ENCODE results near the gene PLXDC1.

The PLXDC1 gene

GRCh38 chr17:39107155-39107554 lies 44.3 kb downstream of the PLXDC1 start:
- H3K4me3 ChIP-seq (ENCODE audit: low read depth, low read length): no peak overlapping the region
- DNase-seq (ENCODE audit: low read depth): no peak

GRCh38 chr17:39105705-39106104 lies 45.7 kb downstream of the PLXDC1 start:
- H3K4me3 ChIP-seq (ENCODE audit: low read depth, low read length): no peak overlapping the region
- DNase-seq (ENCODE audit: low read depth): no peak

- DNase-seq (ENCODE audit: low read depth): no peak
Observed at GRCh38 chr17:39104657-39105056, 46.8 kb downstream of the PLXDC1 start.

GRCh38 chr17:39104046-39104445 lies 47.4 kb downstream of the PLXDC1 start:
- no peak overlapping the region for H3K4me3 ChIP-seq (ENCODE audit: low read depth, low read length)
- no peak for DNase-seq (ENCODE audit: low read depth)

More at GRCh38 chr17:39104657-39105056, 46.8 kb downstream of the PLXDC1 start:
- no peak overlapping the region for H3K4me3 ChIP-seq (ENCODE audit: low read depth, low read length)

GRCh38 chr17:39101091-39101490 lies 50.3 kb downstream of the PLXDC1 start:
- no peak overlapping the region for H3K4me3 ChIP-seq (ENCODE audit: low read depth, low read length)
- no peak for DNase-seq (ENCODE audit: low read depth)

- H3K4me3 ChIP-seq (ENCODE audit: low read depth, low read length): no peak overlapping the region
- no peak for DNase-seq (ENCODE audit: low read depth)
Observed at GRCh38 chr17:39100530-39100929, 50.9 kb downstream of the PLXDC1 start.

- H3K4me3 ChIP-seq (ENCODE audit: low read depth, low read length): no peak overlapping the region
- DNase-seq (ENCODE audit: low read depth): peak; percentile 23
Observed at GRCh38 chr17:39099663-39100286, 51.7 kb downstream of the PLXDC1 start.

- no peak for DNase-seq (ENCODE audit: low read depth)
- H3K4me3 ChIP-seq (ENCODE audit: low read depth, low read length): no peak overlapping the region
Observed at GRCh38 chr17:39098588-39098987, 52.8 kb downstream of the PLXDC1 start.

- H3K4me3 ChIP-seq (ENCODE audit: low read depth, low read length): no peak overlapping the region
- DNase-seq (ENCODE audit: low read depth): no peak
Observed at GRCh38 chr17:39097537-39097936, 53.9 kb downstream of the PLXDC1 start.

GRCh38 chr17:39097150-39097519 lies 54.3 kb downstream of the PLXDC1 start:
- DNase-seq (ENCODE audit: low read depth): no peak
- H3K4me3 ChIP-seq (ENCODE audit: low read depth, low read length): no peak overlapping the region

GRCh38 chr17:39096508-39097149 lies 54.8 kb downstream of the PLXDC1 start:
- no peak for DNase-seq (ENCODE audit: low read depth)
- no peak overlapping the region for H3K4me3 ChIP-seq (ENCODE audit: low read depth, low read length)

GRCh38 chr17:39095309-39095686 lies 56.1 kb downstream of the PLXDC1 start:
- no peak for DNase-seq (ENCODE audit: low read depth)
- no peak overlapping the region for H3K4me3 ChIP-seq (ENCODE audit: low read depth, low read length)

GRCh38 chr17:39094607-39095308 lies 56.7 kb downstream of the PLXDC1 start:
- DNase-seq (ENCODE audit: low read depth): no peak

GRCh38 chr17:39092692-39093230 lies 58.7 kb downstream of the PLXDC1 start:
- H3K4me3 ChIP-seq (ENCODE audit: low read depth, low read length): no peak overlapping the region
- DNase-seq (ENCODE audit: low read depth): no peak

More at GRCh38 chr17:39094607-39095308, 56.7 kb downstream of the PLXDC1 start:
- no peak overlapping the region for H3K4me3 ChIP-seq (ENCODE audit: low read depth, low read length)

GRCh38 chr17:39090908-39091665 lies 60.4 kb downstream of the PLXDC1 start:
- DNase-seq (ENCODE audit: low read depth): no peak
- no peak overlapping the region for H3K4me3 ChIP-seq (ENCODE audit: low read depth, low read length)

GRCh38 chr17:39090400-39090799 lies 61.0 kb downstream of the PLXDC1 start:
- DNase-seq (ENCODE audit: low read depth): no peak
- no peak overlapping the region for H3K4me3 ChIP-seq (ENCODE audit: low read depth, low read length)

- DNase-seq (ENCODE audit: low read depth): no peak
- no peak overlapping the region for H3K4me3 ChIP-seq (ENCODE audit: low read depth, low read length)
Observed at GRCh38 chr17:39084558-39084957, 66.9 kb downstream of the PLXDC1 start.

- no peak for DNase-seq (ENCODE audit: low read depth)
- H3K4me3 ChIP-seq (ENCODE audit: low read depth, low read length): no peak overlapping the region
Observed at GRCh38 chr17:39083270-39083669, 68.2 kb downstream of the PLXDC1 start.

GRCh38 chr17:39082482-39082881 lies 69.0 kb downstream of the PLXDC1 start:
- no peak overlapping the region for H3K4me3 ChIP-seq (ENCODE audit: low read depth, low read length)
- peak; percentile 52 for DNase-seq (ENCODE audit: low read depth)

- DNase-seq (ENCODE audit: low read depth): no peak
Observed at GRCh38 chr17:39081851-39082250, 69.6 kb downstream of the PLXDC1 start.

More at GRCh38 chr17:39081851-39082250, 69.6 kb downstream of the PLXDC1 start:
- H3K4me3 ChIP-seq (ENCODE audit: low read depth, low read length): no peak overlapping the region

Data from skeletal muscle cell (primary cell).